HTR-8/SVneo (cell line): ENCODE results near the gene SLC6A6.

Experiments used
- DNase-seq: peaks from one replicate; pipeline ENCODE4 v3.0.0; 2011; ENCODE audit warnings: low spot score, mixed read lengths; ENCODE audit not compliant: insufficient read length
- FAIRE-seq: peaks from 2 replicates; lab custom pipeline; 2011; peaks lifted over from hg19 to GRCh38; lab: Jason Lieb, UNC

Gene SLC6A6

GRCh38 chr3:14492948-14493881 lies 90.8 kb downstream of the SLC6A6 start:
- FAIRE-seq = no peak
- no peak for DNase-seq

DNA sequence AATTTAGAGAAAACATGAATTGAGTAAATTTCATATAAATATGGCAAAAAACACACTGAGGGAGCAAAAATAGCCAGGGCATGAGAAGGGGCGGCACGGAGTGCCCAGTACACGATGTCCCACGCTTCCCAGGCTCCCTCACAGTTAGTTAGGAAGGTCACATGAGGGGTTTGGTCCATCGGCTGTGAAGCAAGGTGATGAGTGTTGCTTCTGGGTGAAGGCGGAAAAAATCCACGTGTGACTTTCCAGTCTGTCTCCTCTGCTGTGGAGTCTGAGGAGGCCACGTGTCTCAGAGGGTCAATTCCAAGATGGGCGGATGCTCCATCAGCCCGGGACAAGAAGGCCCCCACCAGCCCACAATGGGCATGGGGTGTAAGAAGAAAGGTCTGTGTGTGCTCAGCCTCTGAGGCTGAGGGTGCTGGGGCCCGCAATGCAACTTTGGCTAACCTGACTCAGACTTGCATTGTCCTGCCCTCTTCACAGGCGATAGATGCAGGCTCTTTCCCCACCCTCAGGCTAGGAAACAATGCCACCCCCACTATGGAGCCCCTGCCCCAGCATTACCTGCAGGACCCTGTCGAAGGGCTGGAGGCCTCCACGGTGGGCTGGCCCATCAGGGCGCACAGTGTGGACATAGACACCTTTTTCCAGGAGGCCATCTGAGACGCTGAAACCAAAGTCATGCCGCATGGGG lies 92.0 kb downstream of the SLC6A6 start:
- no peak for FAIRE-seq
- DNase-seq = no peak

DNA sequence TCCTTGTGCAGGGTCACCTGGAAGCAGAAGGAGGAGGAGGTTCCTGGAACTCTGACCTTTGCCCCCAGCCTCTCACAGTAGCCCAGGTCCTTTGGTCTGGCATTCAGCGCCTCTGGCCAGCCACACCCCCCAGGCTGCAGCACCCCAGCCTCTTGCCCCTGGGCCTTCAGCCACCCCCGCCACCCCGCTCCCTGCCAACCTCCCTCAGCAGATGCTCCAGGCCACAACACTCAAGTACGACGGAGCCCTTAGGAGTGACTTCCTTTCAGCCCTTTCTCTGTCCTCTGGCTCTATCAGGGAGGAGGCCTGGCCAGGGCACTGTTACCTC lies 92.5 kb downstream of the SLC6A6 start:
- no peak for FAIRE-seq
- no peak for DNase-seq

DNA sequence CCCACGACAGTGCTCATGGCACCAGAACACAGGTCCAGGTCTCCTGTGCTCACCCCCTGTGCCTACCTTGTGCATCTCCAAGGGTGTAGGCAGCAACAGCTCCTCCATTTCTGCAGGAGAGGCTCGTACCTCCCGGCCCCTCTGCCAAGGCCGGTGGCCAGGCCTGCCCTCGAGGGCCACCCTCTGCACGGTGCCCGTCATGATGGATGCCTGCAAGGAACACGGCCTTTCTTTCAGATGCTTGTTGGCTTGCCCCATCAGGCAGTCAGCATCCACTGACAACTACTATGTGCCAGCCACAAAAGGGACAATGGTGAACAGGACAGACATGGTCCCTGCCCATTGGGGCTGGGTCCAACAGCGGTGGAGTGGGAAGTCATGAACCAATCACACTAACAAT lies 93.9 kb downstream of the SLC6A6 start:
- peak; percentile 51 for FAIRE-seq
- no peak for DNase-seq

- no peak for FAIRE-seq
These were observed 94.9 kb downstream of the SLC6A6 start for GRCh38 chr3:14497321-14497720.

DNA sequence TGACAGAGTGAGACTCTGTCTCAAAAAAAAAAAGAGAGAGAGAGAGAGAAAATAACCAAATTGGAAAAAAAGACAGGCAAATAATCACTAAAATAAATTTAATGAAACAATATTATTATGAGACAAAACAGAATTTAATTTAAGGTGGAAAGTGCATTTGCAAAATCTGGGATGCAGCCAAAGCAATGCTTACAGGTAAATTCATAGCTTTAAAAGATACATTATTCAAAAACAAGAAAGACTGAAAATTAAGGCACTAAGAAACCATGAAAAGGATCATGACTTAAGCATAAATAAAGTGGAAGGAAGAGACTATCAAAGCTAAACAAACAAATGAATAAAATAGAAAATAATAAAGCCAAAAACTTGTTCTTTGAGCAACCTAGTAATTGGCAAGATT lies 100.1 kb downstream of the SLC6A6 start:
- DNase-seq = no peak
- no peak for FAIRE-seq

More at GRCh38 chr3:14497321-14497720, 94.9 kb downstream of the SLC6A6 start:
- DNase-seq = no peak

- FAIRE-seq (peak; percentile 72), DNase-seq (no peak)
These were observed 100.8 kb downstream of the SLC6A6 start for GRCh38 chr3:14503033-14503705.

DNA sequence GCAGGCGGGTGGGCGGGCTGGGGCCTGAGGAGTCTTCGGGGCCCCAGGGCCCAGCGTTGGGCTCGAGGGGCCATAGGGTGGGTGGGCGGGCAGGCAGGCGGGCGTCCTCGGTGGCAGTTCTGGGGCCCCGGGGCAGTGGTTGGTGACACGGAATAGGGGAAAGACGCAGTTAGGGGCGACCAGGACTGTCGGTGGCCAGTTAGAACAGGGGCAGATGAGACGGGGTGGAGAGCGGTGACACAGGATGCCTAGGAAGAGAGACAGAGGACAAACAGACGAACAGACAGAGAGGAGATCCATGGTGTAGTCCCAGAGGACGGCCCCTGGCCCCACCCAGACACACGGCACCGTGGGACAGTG lies 101.3 kb downstream of the SLC6A6 start:
- DNase-seq (no peak), FAIRE-seq (no peak)

DNA sequence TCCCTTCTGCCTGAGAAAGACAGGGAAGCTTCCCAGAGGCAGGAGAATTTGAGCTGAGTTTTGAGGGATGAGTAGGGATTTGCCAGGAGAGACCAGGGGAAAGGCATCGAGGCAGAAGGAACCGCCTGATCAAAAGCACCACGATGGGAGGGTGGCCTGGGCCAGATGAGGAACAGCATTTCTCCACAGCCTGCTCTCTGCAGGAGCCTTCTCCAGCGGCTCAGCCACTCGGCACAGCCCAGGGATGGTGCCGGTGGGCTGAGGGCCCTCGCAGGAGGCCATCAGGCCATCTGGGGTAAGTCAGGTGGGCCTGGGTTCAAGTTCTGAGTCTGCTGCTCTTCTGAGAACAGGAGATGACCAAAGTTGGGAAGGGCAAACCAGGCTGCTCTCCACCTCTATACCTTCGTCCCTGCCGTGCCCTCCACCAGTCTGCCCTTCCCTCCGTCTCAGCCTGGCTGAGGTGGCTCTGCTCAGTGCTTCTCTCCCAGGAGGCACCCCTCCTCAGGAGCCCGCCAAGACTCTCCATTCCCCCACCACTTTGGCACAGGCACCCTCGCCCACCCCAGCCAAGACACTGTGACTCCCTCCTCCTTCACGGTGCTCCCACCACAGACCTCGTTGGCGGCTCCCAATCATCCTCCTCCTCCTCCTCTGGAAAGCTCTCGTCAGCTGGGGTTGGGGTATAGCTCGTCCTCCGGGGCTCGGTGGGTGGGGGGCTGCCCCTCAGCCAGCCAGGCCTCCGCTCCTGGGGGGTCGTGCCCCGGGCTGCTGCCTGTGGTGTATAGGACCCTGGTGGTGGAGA lies 102.8 kb downstream of the SLC6A6 start:
- no peak for FAIRE-seq
- no peak for DNase-seq

GRCh38 chr3:14505803-14506500 lies 103.5 kb downstream of the SLC6A6 start:
- no peak for DNase-seq
- no peak for FAIRE-seq

DNA sequence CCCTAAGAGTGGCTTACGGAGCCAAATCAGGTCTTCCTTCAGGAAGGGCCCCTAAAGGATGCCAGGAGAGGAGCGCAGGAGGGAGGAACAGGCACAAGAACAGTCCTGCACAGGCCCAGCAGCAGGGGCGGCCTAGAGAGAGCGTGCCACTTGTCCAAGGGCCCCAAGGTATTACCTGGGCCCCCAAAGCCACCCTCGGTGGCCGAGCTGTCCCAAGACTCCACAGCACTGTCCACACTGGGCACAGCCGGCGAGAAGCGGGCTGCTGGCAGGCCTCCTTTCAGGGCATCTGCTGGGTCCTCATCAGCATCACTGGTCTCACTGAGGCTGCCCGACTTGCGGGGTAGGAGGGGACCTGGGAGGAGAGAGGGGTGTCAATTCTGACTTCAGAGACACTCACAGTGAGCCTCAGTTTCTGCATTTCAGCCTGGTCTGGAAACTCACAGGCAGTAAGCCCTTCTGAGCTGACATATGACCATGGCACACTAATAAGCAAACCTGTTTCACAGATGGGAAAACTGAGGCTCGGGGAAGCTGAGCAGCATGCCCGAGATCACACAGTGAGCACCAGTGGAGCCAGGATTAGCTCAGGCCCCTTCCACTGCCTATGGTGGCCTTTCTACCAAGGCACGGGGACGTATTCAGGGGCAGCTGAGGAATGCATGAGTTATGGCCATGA lies 104.4 kb downstream of the SLC6A6 start:
- no peak for DNase-seq
- no peak for FAIRE-seq

- no peak for DNase-seq
These were observed 104.9 kb downstream of the SLC6A6 start for GRCh38 chr3:14507305-14507741.

GRCh38 chr3:14507757-14508504 lies 105.5 kb downstream of the SLC6A6 start:
- DNase-seq (no peak), FAIRE-seq (no peak)

More at GRCh38 chr3:14507305-14507741, 104.9 kb downstream of the SLC6A6 start:
- no peak for FAIRE-seq

DNA sequence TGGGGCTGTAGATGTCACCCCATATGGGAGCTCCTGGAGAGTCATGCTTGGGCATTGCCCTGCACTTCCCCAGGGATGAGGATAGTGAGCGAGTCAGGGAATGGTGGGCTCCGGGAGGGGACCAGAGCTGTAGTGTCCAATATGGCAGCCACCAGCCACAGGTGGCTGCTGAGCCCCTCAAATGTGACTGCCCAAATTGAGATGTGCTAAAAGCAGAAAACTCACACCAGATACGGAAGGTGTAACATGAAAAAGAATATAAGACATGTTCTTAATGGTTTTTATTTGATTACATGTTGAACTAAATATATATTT lies 106.1 kb downstream of the SLC6A6 start:
- FAIRE-seq = no peak
- DNase-seq = no peak

DNA sequence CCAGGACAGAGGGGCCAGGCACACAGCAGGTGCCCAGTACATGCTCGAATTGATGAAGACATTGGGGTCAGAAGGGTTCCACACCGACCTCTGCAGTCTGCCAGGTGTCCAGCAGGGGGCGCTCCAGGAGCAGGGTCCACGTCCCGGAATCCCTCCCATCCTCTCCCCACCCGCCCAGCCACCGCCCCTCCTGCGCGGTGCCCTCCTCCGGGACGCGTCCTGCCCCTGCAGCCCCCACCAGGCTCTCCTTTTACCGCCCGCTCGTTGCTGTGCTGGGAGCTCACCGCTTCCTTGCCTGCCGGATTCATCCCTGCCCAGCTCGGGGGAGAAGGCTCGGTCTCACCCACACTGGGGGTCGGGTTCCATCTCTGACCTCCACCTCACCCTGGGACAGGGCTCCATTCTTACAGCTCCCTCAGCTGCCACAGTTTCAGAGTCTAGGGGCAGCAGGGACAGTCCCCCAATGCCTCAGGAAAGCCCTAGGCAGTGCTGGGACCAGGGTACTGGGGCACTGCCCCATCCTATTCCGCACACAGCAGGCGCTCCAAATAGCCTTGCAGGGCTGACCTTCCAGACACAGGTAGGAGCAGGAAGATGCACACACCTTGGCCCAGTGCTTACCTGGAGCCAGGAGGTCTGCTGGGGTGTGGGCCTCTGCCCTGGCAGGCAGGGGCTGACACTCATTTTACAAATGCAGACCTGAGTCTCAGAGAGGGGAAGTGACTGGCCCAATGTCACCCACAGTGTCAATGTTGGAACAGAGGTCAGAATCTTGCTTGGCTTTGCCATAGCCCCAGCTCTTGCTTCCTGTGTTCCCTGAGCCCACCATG lies 106.8 kb downstream of the SLC6A6 start:
- peak; percentile 80 for DNase-seq
- peak; percentile 38 for FAIRE-seq

GRCh38 chr3:14509796-14510100 lies 107.3 kb downstream of the SLC6A6 start:
- FAIRE-seq (no peak), DNase-seq (no peak)

- DNase-seq (no peak), FAIRE-seq (no peak)
These were observed 108.6 kb downstream of the SLC6A6 start for GRCh38 chr3:14510838-14511622.
